Stimulated activated naive CD8-positive, alpha-beta T cell treated with anti-CD3 and anti-CD28 coated beads, Interleukin-15, Interleukin-2, amounts not matched to agents 100 ng/mL and 50 ng/mL, for 24 hours (primary cell): ENCODE measurements around the gene TTYH2.
"Not testable (repeated sequence)": the region's sequence is repeated elsewhere in the genome, so short reads cannot be mapped to it uniquely, and the experiment has no call there.

Experiments
- H3K27ac Mint-ChIP-seq: one replicate; pipeline ENCODE4 v1.8.0; 2021; ENCODE audit warnings: mild to moderate bottlenecking, mixed read lengths
- H3K27me3 Mint-ChIP-seq: one replicate; pipeline ENCODE4 v1.8.0; 2021; ENCODE audit warnings: mixed read lengths
- H3K36me3 Mint-ChIP-seq: one replicate; pipeline ENCODE4 v1.8.0; 2021; ENCODE audit warnings: low read depth, mixed read lengths
- H3K4me1 Mint-ChIP-seq: one replicate; pipeline ENCODE4 v1.8.0; 2021; ENCODE audit warnings: low read depth, mixed read lengths
- H3K4me3 Mint-ChIP-seq: one replicate; pipeline ENCODE4 v1.8.0; 2021; ENCODE audit warnings: mild to moderate bottlenecking, mixed read lengths
- H3K9me3 Mint-ChIP-seq: one replicate; pipeline ENCODE4 v1.8.0; 2021; ENCODE audit warnings: mixed read lengths

Gene TTYH2

DNA sequence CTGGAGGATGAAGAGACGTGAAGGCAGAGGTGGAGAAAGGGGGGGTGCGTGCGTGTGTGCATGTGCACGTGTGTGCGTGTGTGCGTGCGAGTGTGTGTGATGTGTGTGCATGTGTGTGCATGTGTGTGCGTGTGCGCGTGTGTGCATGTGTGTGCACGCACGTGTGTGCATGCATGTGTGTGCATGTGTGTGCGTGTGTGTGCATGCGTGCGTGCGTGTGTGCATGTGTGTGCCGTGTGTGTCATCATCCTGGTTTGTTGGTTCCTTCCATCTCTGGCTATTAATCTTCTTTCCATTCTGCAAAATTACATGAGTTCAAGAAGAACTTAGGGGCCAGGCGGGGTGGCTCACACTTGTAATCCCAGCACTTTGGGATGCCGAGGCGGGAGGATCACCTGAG, 26.9 kb upstream of the TTYH2 start:
- Mint-ChIP-seq H3K36me3 (no peaks in the 10 kb centered on the region), H3K9me3 (peaks cover 3% of the 10 kb centered on the region), H3K4me1 (no peaks in the 10 kb centered on the region), H3K27ac (no peak overlapping the region), H3K27me3 (peaks cover 7% of the 10 kb centered on the region), H3K4me3 (no peak overlapping the region)

DNA sequence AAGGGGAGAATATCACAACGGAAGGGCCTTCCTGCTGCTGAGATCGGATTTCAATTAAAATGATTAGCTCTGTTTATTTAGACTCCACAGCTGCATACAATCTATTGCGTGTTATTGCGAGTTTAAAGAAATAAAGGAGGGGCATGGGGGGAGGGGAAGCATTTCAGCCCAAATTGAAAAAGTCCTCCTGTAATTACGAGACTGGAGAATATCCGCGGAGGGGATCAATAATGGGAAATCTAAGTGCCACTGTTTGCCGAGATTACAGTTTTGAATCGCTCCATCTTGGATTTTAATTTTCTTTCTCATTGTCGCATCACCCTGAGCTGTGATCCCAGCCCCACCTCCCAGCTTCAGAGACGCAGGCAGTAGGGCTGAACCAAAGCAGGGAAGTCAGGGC, 25.6 kb upstream of the TTYH2 start:
- Mint-ChIP-seq H3K4me1 (no peaks in the 10 kb centered on the region), H3K9me3 (peaks cover 3% of the 10 kb centered on the region), H3K36me3 (no peaks in the 10 kb centered on the region), H3K27me3 (peaks cover 7% of the 10 kb centered on the region), H3K4me3 (no peak overlapping the region), H3K27ac (no peak overlapping the region)

DNA sequence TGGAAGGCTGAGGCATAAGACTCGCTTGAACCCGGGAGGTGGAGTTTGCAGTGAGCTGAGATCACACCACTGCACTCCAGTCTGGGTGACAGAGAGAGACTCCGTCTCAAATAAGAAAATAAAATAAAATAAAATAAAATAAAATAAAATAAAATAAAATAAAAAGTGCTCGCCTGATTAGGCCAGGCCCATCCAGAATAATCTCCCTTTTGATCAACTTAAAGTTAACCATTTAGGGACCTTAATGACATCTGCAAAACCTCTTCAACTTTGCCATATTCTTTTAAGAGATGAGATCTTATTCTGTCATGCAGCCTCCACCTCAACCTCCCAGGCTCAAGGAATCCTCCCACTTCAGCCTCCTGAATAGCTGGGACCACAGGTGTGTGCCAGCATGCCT, 24.7 kb upstream of the TTYH2 start:
- not testable (repeated sequence) for H3K9me3 Mint-ChIP-seq, H3K27ac Mint-ChIP-seq, H3K4me1 Mint-ChIP-seq, H3K36me3 Mint-ChIP-seq, H3K4me3 Mint-ChIP-seq, H3K27me3 Mint-ChIP-seq

DNA sequence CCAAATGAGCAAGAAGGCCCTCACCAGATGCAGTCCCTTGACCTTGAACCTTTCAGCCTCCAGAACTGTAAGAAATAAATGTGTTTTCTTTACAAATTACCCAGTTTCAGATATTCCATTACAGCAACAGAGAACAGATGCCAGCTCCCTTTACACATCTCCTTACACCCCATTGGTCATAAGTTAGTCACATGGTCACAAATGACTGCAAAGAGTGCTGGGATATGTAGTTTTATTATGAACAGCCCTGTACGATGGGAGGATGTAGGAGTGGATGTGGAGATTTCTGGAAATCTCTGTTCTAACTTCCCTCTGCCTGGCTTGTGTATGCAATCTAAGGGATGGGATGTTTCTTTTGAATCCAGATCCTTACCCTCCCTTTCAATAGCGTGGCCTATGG, 23.2 kb upstream of the TTYH2 start:
- Mint-ChIP-seq H3K27me3 (peaks cover 11% of the 10 kb centered on the region), H3K9me3 (peaks cover 3% of the 10 kb centered on the region), H3K4me3 (no peak overlapping the region), H3K36me3 (no peaks in the 10 kb centered on the region), H3K4me1 (no peaks in the 10 kb centered on the region), H3K27ac (no peak overlapping the region)

DNA sequence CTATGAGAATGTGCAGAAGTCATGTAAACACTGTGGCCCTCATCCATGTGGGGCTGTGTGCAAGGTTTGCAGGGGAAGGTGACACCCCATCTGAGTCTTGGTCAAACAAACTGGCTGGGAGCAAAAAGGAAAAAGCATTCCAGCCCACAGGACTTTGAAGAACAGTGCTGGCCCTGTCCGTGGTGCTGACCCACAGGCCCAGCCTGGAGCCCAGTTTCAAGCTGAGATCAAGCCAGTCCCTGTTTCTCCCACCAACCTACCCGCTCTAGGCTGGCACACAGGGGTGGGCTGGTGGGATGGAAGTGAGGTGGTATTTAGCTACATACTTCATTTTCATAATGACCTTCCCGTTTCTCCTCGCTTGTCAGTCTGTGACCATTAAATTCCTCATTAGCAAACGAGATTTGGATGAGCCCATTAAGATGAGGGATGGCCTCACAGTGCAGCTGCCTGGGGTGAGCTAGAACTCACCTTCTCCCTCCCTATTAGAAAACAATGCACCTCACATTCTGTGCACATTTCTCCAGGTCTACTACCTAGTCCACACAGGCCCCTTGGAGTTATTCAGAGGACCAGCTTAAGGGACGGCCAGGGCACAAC, 22.5 kb upstream of the TTYH2 start:
- Mint-ChIP-seq H3K4me1 (no peaks in the 10 kb centered on the region), H3K27ac (no peak overlapping the region), H3K36me3 (no peaks in the 10 kb centered on the region), H3K27me3 (peaks cover 16% of the 10 kb centered on the region), H3K9me3 (peaks cover 3% of the 10 kb centered on the region), H3K4me3 (no peak overlapping the region)

DNA sequence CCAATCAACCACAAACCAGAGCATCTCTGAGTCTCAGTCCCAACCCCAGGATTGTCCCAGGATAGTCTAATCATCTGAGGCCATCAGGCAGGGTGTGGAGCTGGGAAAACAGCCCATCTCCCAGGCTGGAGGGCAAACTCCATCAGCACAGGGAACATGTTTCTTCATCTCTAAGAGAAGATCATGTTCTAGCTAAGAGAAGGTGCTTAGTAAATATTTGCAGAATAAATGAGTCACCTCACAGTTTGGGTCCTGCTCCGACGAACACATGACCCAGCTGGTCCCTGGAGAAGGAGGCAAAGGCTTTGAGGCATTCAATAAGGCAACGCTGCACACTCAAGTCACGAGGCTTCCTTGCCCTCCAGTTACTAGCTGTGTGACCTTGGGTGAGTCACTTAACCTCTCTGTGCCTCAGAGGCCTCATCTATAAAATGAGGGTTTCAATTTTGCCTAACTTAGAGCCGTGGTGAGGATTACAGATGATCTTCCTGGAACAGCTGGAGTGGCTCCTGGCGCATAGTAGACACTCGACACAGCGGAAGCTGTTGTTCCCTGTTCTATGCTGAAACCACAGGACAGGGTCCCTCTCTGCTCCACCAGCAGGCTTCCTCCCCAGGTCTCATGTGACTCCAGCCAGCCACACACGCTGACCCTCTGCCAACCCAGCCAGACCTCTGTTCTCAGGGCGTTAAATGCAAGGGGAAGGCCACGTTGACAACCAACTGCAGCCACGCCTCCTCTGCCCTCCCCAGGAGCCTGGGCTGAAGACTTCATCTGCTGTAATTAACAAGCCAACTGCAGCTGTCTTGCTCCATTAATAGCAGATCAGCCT, 20.2 kb upstream of the TTYH2 start:
- H3K4me3 Mint-ChIP-seq: no peak overlapping the region
- no peaks in the 10 kb centered on the region for H3K4me1 Mint-ChIP-seq
- H3K36me3 Mint-ChIP-seq: no peaks in the 10 kb centered on the region
- peaks cover 12% of the 10 kb centered on the region for H3K27me3 Mint-ChIP-seq
- peaks cover 3% of the 10 kb centered on the region for H3K9me3 Mint-ChIP-seq
- no peak overlapping the region for H3K27ac Mint-ChIP-seq

DNA sequence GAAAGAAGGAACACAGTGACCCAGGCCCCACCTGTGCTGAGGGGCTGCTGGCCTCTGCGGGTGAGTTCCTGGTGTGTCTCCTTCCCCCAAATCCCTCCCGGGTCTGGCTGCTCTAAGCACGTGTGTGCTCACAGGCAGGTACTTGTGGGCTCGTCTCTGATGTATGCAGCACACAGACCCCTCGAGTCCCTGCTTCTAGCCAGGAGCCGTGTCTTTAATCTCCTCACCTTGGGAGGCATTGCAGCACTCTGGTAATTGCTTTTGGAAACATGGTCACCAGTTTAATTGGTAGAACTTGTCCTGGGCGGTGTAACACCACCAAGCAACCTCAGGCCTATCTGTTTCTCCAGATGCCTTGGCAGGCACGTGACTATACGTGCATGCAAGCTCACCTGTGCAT, 18.7 kb upstream of the TTYH2 start:
- Mint-ChIP-seq H3K4me1 (peaks cover 3% of the 10 kb centered on the region), H3K4me3 (no peak overlapping the region), H3K27me3 (peaks cover 14% of the 10 kb centered on the region), H3K27ac (no peak overlapping the region), H3K36me3 (no peaks in the 10 kb centered on the region), H3K9me3 (peaks cover 3% of the 10 kb centered on the region)

DNA sequence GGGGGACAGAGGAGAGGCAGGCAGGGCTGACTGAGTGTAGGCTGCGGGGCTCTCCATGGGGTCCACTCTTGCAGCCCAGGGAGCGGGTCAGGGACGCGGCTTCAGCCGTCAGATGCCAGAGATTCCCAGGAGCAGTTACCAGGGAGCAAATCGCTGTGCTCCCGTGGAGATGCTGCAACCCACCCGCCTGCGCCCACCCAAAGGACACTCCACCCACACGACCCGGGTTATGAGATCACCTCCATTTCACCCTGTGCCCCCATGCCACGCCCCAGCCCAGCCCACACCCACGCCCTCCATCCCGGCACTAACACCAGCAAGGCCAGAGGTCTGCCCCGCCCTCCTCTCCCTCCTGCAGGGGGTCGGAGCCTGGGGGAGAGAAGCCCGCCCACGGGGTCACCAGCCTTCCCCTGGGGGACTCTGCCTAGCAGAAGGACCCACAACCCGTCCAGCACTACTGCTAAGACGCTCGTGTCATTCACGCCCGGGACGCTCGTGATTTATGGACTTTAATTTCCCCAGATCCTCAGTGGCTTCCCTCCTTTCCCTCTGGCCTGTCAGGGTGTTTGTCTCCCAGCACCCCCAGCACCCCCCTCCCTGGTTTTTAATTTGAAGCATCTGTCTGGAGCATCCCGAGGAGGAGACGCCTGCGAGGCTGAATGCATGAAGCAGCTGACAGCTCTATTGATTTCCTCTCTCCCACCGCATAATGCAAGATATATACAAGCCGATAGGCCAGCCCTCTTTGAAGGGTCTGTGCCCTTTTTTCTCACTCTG, 16.6 kb upstream of the TTYH2 start:
- Mint-ChIP-seq H3K9me3 (no peaks in the 10 kb centered on the region), H3K27ac (no peak overlapping the region), H3K27me3 (peaks cover 23% of the 10 kb centered on the region), H3K4me1 (peaks cover 5% of the 10 kb centered on the region), H3K4me3 (no peak overlapping the region), H3K36me3 (no peaks in the 10 kb centered on the region)

DNA sequence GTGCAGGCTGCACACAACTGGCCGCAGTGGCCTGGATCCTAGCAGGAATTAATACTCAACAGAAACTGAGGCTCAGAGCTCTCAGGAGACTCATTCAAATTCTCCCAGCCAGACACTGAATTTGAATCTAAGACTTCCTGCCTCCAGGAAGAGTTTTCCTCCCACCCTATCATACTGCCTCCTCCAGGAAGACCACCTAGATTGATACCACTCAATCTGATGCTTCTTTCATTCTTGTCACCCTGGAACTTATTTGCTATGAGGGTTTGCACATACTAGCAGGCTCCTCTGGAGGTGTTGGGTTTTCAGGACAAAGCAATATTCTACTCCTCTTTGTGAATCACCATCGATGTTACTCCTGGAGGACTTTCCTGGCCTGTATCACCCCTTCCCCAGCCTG, 15.6 kb upstream of the TTYH2 start:
- Mint-ChIP-seq H3K27me3 (peaks cover 25% of the 10 kb centered on the region), H3K4me3 (no peak overlapping the region), H3K9me3 (no peaks in the 10 kb centered on the region), H3K36me3 (no peaks in the 10 kb centered on the region), H3K27ac (no peak overlapping the region), H3K4me1 (peaks cover 5% of the 10 kb centered on the region)

DNA sequence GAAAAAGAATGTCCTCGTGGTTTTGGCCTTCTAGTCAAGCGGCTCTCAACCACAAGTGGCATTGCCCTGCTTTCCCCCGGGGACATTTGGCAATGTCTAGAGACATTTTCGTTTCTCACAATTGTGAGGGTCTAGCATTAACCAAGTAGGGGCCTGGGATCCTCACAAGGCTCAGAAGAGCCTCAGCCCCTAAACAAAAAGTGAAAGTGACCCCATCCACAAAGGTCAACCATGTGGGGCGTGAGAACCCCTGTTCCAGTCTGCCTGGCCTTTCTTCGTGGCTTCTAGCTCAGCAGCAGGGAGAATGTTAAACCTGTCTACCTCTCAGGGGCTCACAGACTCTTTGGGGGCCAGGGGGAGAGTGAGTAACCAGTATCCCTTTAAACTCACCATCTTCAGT, 14.7 kb upstream of the TTYH2 start:
- Mint-ChIP-seq H3K36me3 (peaks cover 4% of the 10 kb centered on the region), H3K4me3 (no peak overlapping the region), H3K27ac (no peak overlapping the region), H3K27me3 (peaks cover 25% of the 10 kb centered on the region), H3K9me3 (no peaks in the 10 kb centered on the region), H3K4me1 (peaks cover 10% of the 10 kb centered on the region)

DNA sequence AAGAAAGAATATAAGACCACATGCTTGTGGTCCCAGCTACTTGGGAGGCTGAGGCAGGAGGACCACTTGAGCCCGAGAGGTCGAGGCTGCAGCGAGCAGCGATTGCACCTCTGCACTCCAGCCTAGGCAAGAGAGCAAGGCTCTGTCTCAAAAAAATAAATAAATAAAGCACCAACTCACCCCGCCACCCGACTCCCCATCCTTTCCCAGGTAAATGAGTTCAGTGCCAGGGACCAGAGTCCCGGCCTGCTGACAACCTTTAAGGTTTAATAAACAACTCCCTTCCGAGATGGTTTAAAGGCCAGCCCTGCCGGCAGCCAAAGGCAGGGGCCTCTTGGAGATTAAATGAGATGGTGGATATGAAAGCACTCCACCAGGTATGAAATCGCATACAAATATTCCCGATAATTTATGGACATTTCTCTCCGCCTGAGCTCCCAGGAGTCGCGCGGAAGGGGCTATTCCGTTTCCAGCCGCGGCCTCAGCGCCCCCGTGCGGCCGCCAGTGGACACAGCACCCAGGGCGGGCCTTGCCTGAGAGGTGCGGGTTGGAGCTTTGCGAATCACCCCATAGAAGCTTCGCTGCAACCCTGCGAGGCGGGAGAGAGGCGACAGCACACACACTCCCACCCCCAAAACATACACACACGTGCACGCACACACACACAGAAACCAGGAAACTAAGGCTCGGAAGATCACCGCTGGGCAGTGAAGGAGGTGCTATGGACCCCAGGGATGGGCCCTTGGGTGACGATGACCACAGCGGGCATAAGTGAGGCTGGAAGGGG, 13.9 kb upstream of the TTYH2 start:
- Mint-ChIP-seq H3K27ac (no peak overlapping the region), H3K4me3 (no peak overlapping the region)

DNA sequence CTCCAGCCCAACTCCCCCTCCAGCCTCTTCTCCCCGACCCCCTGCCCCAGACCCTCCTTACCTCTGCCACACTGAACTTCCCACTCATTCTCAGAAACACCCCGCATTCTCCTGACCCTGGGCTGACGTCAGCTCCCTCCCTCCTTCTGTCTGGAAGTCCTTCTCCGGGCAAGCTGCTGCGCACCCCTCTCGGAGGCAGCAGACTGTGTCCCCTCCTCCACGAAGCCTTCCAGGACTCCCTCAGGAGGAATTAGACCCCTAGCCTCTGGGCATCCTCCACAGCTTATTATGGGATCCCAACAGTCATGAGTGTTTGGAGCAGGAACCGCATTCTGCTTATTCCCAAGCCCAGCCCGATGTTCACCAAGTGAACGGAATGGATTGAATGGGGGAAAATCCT, 13.3 kb upstream of the TTYH2 start:
- Mint-ChIP-seq H3K4me1 (peaks cover 16% of the 10 kb centered on the region), H3K27ac (no peak overlapping the region), H3K36me3 (peaks cover 17% of the 10 kb centered on the region), H3K4me3 (no peak overlapping the region), H3K9me3 (no peaks in the 10 kb centered on the region), H3K27me3 (peaks cover 22% of the 10 kb centered on the region)

More for the DNA sequence above, 13.9 kb upstream of the TTYH2 start:
- H3K4me1 Mint-ChIP-seq: peaks cover 10% of the 10 kb centered on the region
- peaks cover 11% of the 10 kb centered on the region for H3K36me3 Mint-ChIP-seq
- H3K27me3 Mint-ChIP-seq: peaks cover 25% of the 10 kb centered on the region
- H3K9me3 Mint-ChIP-seq: no peaks in the 10 kb centered on the region

DNA sequence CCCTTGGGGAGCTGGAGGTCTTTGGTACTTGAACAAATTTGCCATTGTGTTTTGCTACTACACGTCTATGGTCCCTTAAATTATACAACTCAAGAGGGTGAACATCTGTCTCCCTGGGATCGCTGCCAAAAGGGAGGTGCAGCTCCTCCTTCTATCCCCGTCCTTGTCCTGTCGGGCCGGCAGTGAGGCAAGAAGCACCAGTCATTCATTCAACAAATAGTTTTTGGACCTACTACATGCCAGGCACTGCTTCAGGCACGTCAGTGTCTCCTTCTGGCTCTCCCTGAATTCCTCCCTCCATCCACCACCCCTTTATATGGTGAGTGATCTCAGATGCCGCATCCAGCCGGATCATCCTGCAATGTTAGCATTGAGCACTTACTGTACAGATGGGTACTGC, 12.1 kb upstream of the TTYH2 start:
- H3K36me3 Mint-ChIP-seq: peaks cover 28% of the 10 kb centered on the region

DNA sequence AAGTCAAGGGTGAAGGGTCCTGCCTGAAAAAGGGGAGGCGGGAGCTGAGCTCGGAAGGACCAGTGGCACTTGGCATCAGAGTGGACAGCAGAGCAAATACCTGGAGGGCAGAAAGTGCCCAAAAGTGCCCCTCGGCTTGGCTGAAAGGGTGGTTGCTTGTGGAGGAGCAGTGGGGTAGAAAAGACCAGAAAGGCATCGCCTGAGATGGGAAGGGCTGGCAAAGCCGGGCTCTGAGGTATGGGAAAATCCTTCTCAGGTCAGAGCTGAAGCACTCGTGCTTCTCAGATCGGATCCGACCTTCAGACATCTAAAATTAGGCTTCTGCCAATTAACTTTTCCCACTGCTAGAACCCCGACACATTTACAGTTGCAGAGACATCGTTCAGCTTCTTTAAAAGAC, 11.4 kb upstream of the TTYH2 start:
- Mint-ChIP-seq H3K9me3 (no peaks in the 10 kb centered on the region), H3K27me3 (peaks cover 16% of the 10 kb centered on the region), H3K4me1 (peaks cover 32% of the 10 kb centered on the region), H3K36me3 (peaks cover 34% of the 10 kb centered on the region), H3K27ac (no peak overlapping the region), H3K4me3 (no peak overlapping the region)

More for the DNA sequence above, 12.1 kb upstream of the TTYH2 start:
- no peak overlapping the region for H3K27ac Mint-ChIP-seq
- peaks cover 27% of the 10 kb centered on the region for H3K4me1 Mint-ChIP-seq
- H3K4me3 Mint-ChIP-seq: no peak overlapping the region
- no peaks in the 10 kb centered on the region for H3K9me3 Mint-ChIP-seq
- peaks cover 17% of the 10 kb centered on the region for H3K27me3 Mint-ChIP-seq
